Smooth muscle cell (in vitro differentiated cells): ENCODE results near the gene COL4A2. TPM values are rescaled to one million over a fixed set of nuclear protein-coding genes. Genes with fewer than 3 reads are reported as not detected.

Experiments used
- DNase-seq: peaks from one replicate; lab custom pipeline; 2025; ENCODE audit not compliant: unreplicated experiment; lab: John Stamatoyannopoulos, UW
- H2AFZ ChIP-seq: fragments of 200-600 bp; sonication (generic); 2 replicates; pipeline ENCODE4 v1.6.0; 2016; ENCODE audit warnings: antibody characterized with exemption, low read depth, mild to moderate bottlenecking
- H3F3A ChIP-seq: fragments of 200-600 bp; sonication (generic); 2 replicates; pipeline ENCODE4 v1.6.0; 2017; ENCODE audit warnings: antibody characterized with exemption, low read depth
- H3K27ac ChIP-seq: fragments of 200-600 bp; sonication (generic); 2 replicates; pipeline ENCODE4 v1.5.1; 2016; ENCODE audit warnings: low read depth, mild to moderate bottlenecking
- H3K27me3 ChIP-seq: fragments of 200-600 bp; sonication (generic); 2 replicates; pipeline ENCODE4 v1.6.1; 2016; ENCODE audit warnings: low read depth, mild to moderate bottlenecking
- H3K36me3 ChIP-seq: fragments of 200-600 bp; sonication (generic); 2 replicates; pipeline ENCODE4 v1.5.1; 2016; ENCODE audit warnings: low read depth
- H3K4me1 ChIP-seq: fragments of 200-600 bp; sonication (generic); 2 replicates; pipeline ENCODE4 v1.5.1; 2016; ENCODE audit warnings: low read depth
- H3K4me2 ChIP-seq: fragments of 200-600 bp; sonication (generic); 2 replicates; pipeline ENCODE4 v1.6.0; 2016; ENCODE audit warnings: mild to moderate bottlenecking
- H3K4me3 ChIP-seq: fragments of 200-600 bp; sonication (generic); 2 replicates; pipeline ENCODE4 v1.5.1; 2016; ENCODE audit warnings: mild to moderate bottlenecking
- H3K79me2 ChIP-seq: fragments of 200-600 bp; sonication (generic); 2 replicates; pipeline ENCODE4 v1.6.0; 2016; ENCODE audit warnings: low read depth, mild to moderate bottlenecking
- H3K9ac ChIP-seq: fragments of 200-600 bp; sonication (generic); 2 replicates; pipeline ENCODE4 v1.6.0; 2016; ENCODE audit warnings: low read depth
- H3K9me3 ChIP-seq: fragments of 200-600 bp; sonication (generic); replicated peaks from 2 replicates; pipeline ENCODE4 v1.5.1; 2016; ENCODE audit warnings: low read depth
- H4K20me1 ChIP-seq: fragments of 200-600 bp; sonication (generic); 2 replicates; pipeline ENCODE4 v1.6.0; 2016; ENCODE audit warnings: low read depth
- CTCF ChIP-seq: fragments of 200-600 bp; sonication (generic); IDR thresholded peaks from 2 replicates; pipeline ENCODE4 v1.5.1; 2017; ENCODE audit warnings: borderline replicate concordance, mild to moderate bottlenecking, antibody characterized with exemption; ENCODE audit not compliant: insufficient read depth, poor library complexity, severe bottlenecking
- WGBS: methylation state at CpG from one replicate; pipeline ENCODE4 v1.1.7; 2016; ENCODE audit warnings: low lambda C conversion rate; 5-methylcytosine and 5-hydroxymethylcytosine counted together
- polyA plus RNA-seq: library from polyadenylated mRNA; unstranded; fragments of >200 nt; fragmentation: Nextera tagmentation; extraction: Ambion mirVana; gene quantifications from 2 replicates; pipeline ENCODE4 v1.2.1, GENCODE V29; 2016
- total RNA-seq: library from RNA; depleted of rRNA; stranded (reverse); fragments of >200 nt; gene quantifications from 2 replicates; pipeline ENCODE4 v1.2.3, GENCODE V29; 2014

The COL4A2 gene
- total and polyA plus RNA-seq, 2 experiments from 2014 or later, result 1,456 to 2,786 TPM

DNA sequence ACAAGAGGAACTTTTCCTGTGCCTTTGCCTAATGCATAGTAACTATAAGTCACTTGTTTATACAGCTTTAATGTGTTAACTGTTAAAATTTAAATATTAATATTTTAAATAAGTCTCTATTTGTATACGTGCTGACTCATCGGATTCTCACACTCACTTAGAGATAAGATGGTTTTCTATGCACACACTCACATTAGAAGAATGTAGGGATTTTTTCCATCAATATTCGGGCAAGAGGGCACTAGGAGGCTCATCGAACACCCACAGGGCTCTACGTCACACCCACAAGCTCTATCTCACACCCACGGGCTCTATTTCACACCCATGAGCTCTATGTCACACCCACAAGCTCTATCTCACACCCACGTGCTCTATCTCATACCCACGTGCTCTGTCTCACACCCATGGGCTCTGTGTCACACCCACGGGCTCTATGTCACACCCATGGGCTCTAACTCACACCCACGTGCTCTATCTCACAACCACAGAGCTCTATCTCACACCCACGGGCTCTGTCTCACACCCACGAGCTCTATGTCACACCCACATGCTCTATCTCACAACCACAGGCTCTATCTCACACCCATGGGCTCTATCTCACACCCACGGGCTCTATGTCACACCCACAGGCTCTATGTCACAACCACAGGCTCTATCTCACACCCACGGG lies 73.4 kb downstream of the COL4A2 start:
- Histone ChIP-seq H4K20me1 (peaks cover 41% of the 10 kb centered on the region), H3K4me1 (peaks cover 23% of the 10 kb centered on the region), H3K4me2 (peak overlapping the region; percentile 4), H3K27me3 (no peaks in the 10 kb centered on the region), H3K79me2 (peaks cover 88% of the 10 kb centered on the region), H3K4me3 (no peak overlapping the region), H3K9ac (peak overlapping the region; percentile 81), H3K36me3 (no peaks in the 10 kb centered on the region), H3K9me3 (no peaks in the 10 kb centered on the region), H3K27ac (peak overlapping the region; percentile 97), H3F3A (peaks cover 84% of the 10 kb centered on the region), H2AFZ (no peak overlapping the region)
- TF ChIP-seq CTCF, result no peak
- no peak for DNase-seq
- WGBS, result 44% methylated on average over 14 of the region's 14 CpGs

DNA sequence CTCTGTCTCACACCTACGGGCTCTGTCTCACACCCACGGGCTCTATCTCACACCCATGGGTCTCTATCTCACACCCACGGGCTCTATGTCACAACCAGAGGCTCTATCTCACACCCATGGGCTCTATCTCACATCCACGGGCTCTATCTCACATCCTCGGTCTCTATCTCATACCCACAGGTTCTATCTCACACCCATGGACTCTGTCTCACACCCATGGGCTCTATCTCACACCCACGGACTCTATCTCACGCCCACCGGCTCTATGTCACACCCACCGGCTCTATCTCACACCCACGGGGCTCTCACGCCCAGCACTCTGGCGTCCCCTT lies 73.9 kb downstream of the COL4A2 start:
- TF ChIP-seq CTCF, result no peak
- Histone ChIP-seq H2AFZ (no peak overlapping the region), H3K4me3 (no peak overlapping the region), H3F3A (peaks cover 79% of the 10 kb centered on the region), H3K9ac (peak overlapping the region; percentile 81), H3K36me3 (no peaks in the 10 kb centered on the region), H3K27me3 (no peaks in the 10 kb centered on the region), H3K27ac (peak overlapping the region; percentile 97), H3K4me2 (no peak overlapping the region), H3K79me2 (peaks cover 84% of the 10 kb centered on the region), H3K4me1 (peaks cover 23% of the 10 kb centered on the region), H3K9me3 (no peaks in the 10 kb centered on the region), H4K20me1 (peaks cover 38% of the 10 kb centered on the region)
- no peak for DNase-seq
- 91% methylated on average over 12 of the region's 12 CpGs for WGBS

GRCh38 chr13:110382229-110382628 lies 75.1 kb downstream of the COL4A2 start:
- Histone ChIP-seq H3F3A (peaks cover 75% of the 10 kb centered on the region), H3K27me3 (no peaks in the 10 kb centered on the region), H3K27ac (peak overlapping the region; percentile 97), H3K4me1 (peaks cover 26% of the 10 kb centered on the region), H3K4me3 (no peak overlapping the region), H4K20me1 (peaks cover 26% of the 10 kb centered on the region), H3K9ac (peak overlapping the region; percentile 81), H3K9me3 (no peaks in the 10 kb centered on the region), H2AFZ (no peak overlapping the region), H3K4me2 (no peak overlapping the region), H3K36me3 (no peaks in the 10 kb centered on the region), H3K79me2 (peaks cover 80% of the 10 kb centered on the region)
- no peak for DNase-seq
- no peak for TF ChIP-seq CTCF
- 57% methylated on average over 3 of the region's 3 CpGs for WGBS

GRCh38 chr13:110382830-110383229 lies 75.7 kb downstream of the COL4A2 start:
- Histone ChIP-seq H3K9ac (peak overlapping the region; percentile 81), H3K36me3 (no peaks in the 10 kb centered on the region), H3K9me3 (no peaks in the 10 kb centered on the region), H3K4me1 (peaks cover 26% of the 10 kb centered on the region), H3K27me3 (no peaks in the 10 kb centered on the region), H3K79me2 (peaks cover 74% of the 10 kb centered on the region), H4K20me1 (peaks cover 20% of the 10 kb centered on the region), H2AFZ (no peak overlapping the region), H3K4me2 (no peak overlapping the region), H3K4me3 (no peak overlapping the region), H3K27ac (peak overlapping the region; percentile 97), H3F3A (peaks cover 74% of the 10 kb centered on the region)
- WGBS, result 94% methylated on average over 4 of the region's 4 CpGs
- TF ChIP-seq CTCF, result no peak
- no peak for DNase-seq
